ENCODE results near the gene SLC2A6. TPM values are rescaled to one million over a fixed set of nuclear protein-coding genes. Genes with fewer than 3 reads are reported as not detected.

The SLC2A6 gene
- total and polyA plus RNA-seq, 2 of the 8 experiments (the other 6 are each of a cell fraction or from before 2014, with no cell fraction given), result 16.6 to 17.8 TPM

- H2BK120ac ChIP-seq (replicated peaks; ENCODE audit: low read depth, low read length), result no peak overlapping the region
- FAIRE-seq, result no peak
- H3K4me3 ChIP-seq (ENCODE audit: extremely low read depth in 1 of 4, insufficient read depth in 2 of 4, low read depth in 3 of 4, low read length in 4 of 4), result no peak overlapping the region
- no peaks in the 10 kb centered on the region for H3K36me3 ChIP-seq (ENCODE audit: control insufficient read depth in 2 of 4, insufficient read depth in 4 of 4, low read length in 3 of 4)
- no peaks in the 10 kb centered on the region for H3K79me1 ChIP-seq (ENCODE audit: low read depth, low read length)
- ChIA-PET POLR2A (ENCODE audit: partially characterized antibody) (interaction anchor here (1.0 to 2.1 kb wide), 5 partner anchors 11 to 27 kb away, joined by 3 to 8 read pairs (median 4); no protein-coding TSS in a partner anchor), CTCF (ENCODE audit: partially characterized antibody) (interaction anchor here (0.7 to 7.2 kb wide), 14 partner anchors 8 to 97 kb away, joined by 3 to 64 read pairs (median 5); partner anchors contain the start of gene ADAMTS13)
- H3K18ac ChIP-seq (ENCODE audit: extremely low read depth, low read length), result no peak overlapping the region
- H2BK15ac ChIP-seq (ENCODE audit: low read length), result no peak overlapping the region
- H3K14ac ChIP-seq (ENCODE audit: insufficient read length), result no peak overlapping the region
- H3K27ac ChIP-seq (ENCODE audit: low read depth, low read length), result no peak overlapping the region
- H4K5ac ChIP-seq (ENCODE audit: insufficient read length, low read depth, low read length), result no peak overlapping the region
- no peaks in the 10 kb centered on the region for H3K23me2 ChIP-seq (ENCODE audit: low read depth, low read length)
- H3K9ac ChIP-seq (replicated peaks in 1 of 4; ENCODE audit: extremely low read depth in 1 of 4, low read depth in 3 of 4, low read length in 3 of 4), result no peak overlapping the region
- H4K8ac ChIP-seq (ENCODE audit: extremely low read depth, insufficient read depth, low read length), result no peak overlapping the region
- no peak overlapping the region for H3K4me2 ChIP-seq (ENCODE audit: insufficient read depth in 1 of 2, low read depth in 2 of 2, low read length in 2 of 2)
- H3K56ac ChIP-seq (replicated peaks; ENCODE audit: insufficient read length, low read depth, low read length), result no peak overlapping the region
- no peak overlapping the region for H2BK12ac ChIP-seq (ENCODE audit: low read depth, low read length)
- no peak overlapping the region for H2BK20ac ChIP-seq (ENCODE audit: low read length)
- H3K9me3 ChIP-seq (ENCODE audit: insufficient read depth in 2 of 2, low read depth in 1 of 2, low read length in 1 of 2), result no peaks in the 10 kb centered on the region
- H4K20me1 ChIP-seq (replicated peaks in 1 of 2; ENCODE audit: control insufficient read depth in 1 of 2, insufficient read depth in 2 of 2, low read length in 2 of 2), result peaks cover 0 to 4% of the 10 kb centered on the region in 2 experiments
- H3K79me2 ChIP-seq (ENCODE audit: control insufficient read depth in 1 of 2, insufficient read depth in 2 of 2, low read length in 2 of 2), result no peaks in the 10 kb centered on the region
- no peak for DNase-seq (ENCODE audit: low read depth in 1 of 2, low spot score in 2 of 2)
- no peaks in the 10 kb centered on the region for H3K27me3 ChIP-seq (replicated peaks in 1 of 4; ENCODE audit: control insufficient read depth in 3 of 4, extremely low read depth in 1 of 4, insufficient read depth in 3 of 4, low read length in 3 of 4)
- H2BK5ac ChIP-seq (ENCODE audit: low read depth, low read length), result no peak overlapping the region
- no peak overlapping the region for H2AK5ac ChIP-seq (ENCODE audit: low read depth, low read length)
- no peak overlapping the region for H3K4ac ChIP-seq (replicated peaks; ENCODE audit: insufficient read length, low read depth, low read length)
- no peaks in the 10 kb centered on the region for H3K4me1 ChIP-seq (replicated peaks in 1 of 4; ENCODE audit: control insufficient read depth in 3 of 4, insufficient read depth in 4 of 4, low read length in 3 of 4)
- no peak for TF ChIP-seq SIN3A (conservative IDR thresholded peaks at IDR 0.05 in 1 of 2, IDR thresholded peaks at IDR 0.05 in 1 of 2; ENCODE audit: low read depth in 1 of 2, low read length in 2 of 2)
- TF ChIP-seq NANOG (IDR thresholded peaks at IDR 0.05; ENCODE audit: insufficient read depth, low read depth, low read length, poor library complexity, severe bottlenecking), result no peak
- no peak for TF ChIP-seq CEBPB (IDR thresholded peaks at IDR 0.05; ENCODE audit: low read depth, low read length)
- no peak for TF ChIP-seq RFX5 (IDR thresholded peaks at IDR 0.05; ENCODE audit: borderline replicate concordance, low read depth, low read length)
- no peak for TF ChIP-seq MAX (IDR thresholded peaks at IDR 0.05)
- TF ChIP-seq SUZ12 (IDR thresholded peaks at IDR 0.05; ENCODE audit: low read length), result no peak
- TF ChIP-seq TAF1 (IDR thresholded peaks at IDR 0.05; ENCODE audit: low read depth, low read length), result no peak
- TF ChIP-seq RNF2 (IDR thresholded peaks at IDR 0.05; ENCODE audit: borderline replicate concordance, low read depth, low read length, missing control alignments, poor library complexity, severe bottlenecking), result no peak
- H3K23ac ChIP-seq (ENCODE audit: insufficient read length), result no peak overlapping the region
- 86% methylated on average over 15 of the region's 15 CpGs; no CpG with 5 or more reads in 1 of the 2 experiments for WGBS, 2 experiments (ENCODE audit: extremely low coverage in 1 of 2, insufficient coverage in 1 of 2, insufficient read length in 1 of 2, insufficient replicate concordance in 2 of 2, low coverage in 1 of 2, low lambda C conversion rate in 2 of 2, missing lambda C conversion rate in 1 of 2)
- no peak overlapping the region for H2AFZ ChIP-seq (ENCODE audit: low read length)
- no peak overlapping the region for H4K91ac ChIP-seq (replicated peaks; ENCODE audit: insufficient read length, low read length)
These were observed 35.7 kb downstream of the SLC2A6 start for GRCh38 chr9:133443248-133443647.
